Mesodermal cell (in vitro differentiated cells): Measurements from ENCODE around the gene KDM1A.
A peak's percentile ranks its signal among the peaks of the same experiment; 100 is the strongest.

Source experiments
- H3K27ac ChIP-seq: 2 replicates; pipeline ENCODE4 v1.7.0; 2013; ENCODE audit warnings: mild to moderate bottlenecking, low read depth, low read length, moderate library complexity; ENCODE audit not compliant: severe bottlenecking
- H3K36me3 ChIP-seq: 2 replicates; pipeline ENCODE4 v1.7.1; 2013; ENCODE audit warnings: mild to moderate bottlenecking, low read length, moderate library complexity; ENCODE audit not compliant: control insufficient read depth, insufficient read depth
- H3K4me1 ChIP-seq: one replicate; pipeline ENCODE4 v1.7.1; 2013; ENCODE audit warnings: mild to moderate bottlenecking, low read length; ENCODE audit not compliant: insufficient read depth, control insufficient read depth, poor library complexity, severe bottlenecking
- H3K4me3 ChIP-seq: 2 replicates; pipeline ENCODE4 v1.7.0; 2013; ENCODE audit warnings: low read length, control low read depth, mild to moderate bottlenecking; ENCODE audit not compliant: insufficient read depth, poor library complexity, severe bottlenecking; ENCODE audit errors: extremely low read depth
- H3K9me3 ChIP-seq: 2 replicates; pipeline ENCODE4 v1.7.1; 2013; ENCODE audit warnings: mild to moderate bottlenecking, low read length, moderate library complexity; ENCODE audit not compliant: control insufficient read depth
- WGBS, 2 experiments: methylation state at CpG; one replicate each; pipeline ENCODE4 v1.1.5; 2013; ENCODE audit warnings: missing lambda C conversion rate in 2 of 2; ENCODE audit not compliant: insufficient coverage in 2 of 2; 5-methylcytosine and 5-hydroxymethylcytosine counted together

The KDM1A gene

DNA sequence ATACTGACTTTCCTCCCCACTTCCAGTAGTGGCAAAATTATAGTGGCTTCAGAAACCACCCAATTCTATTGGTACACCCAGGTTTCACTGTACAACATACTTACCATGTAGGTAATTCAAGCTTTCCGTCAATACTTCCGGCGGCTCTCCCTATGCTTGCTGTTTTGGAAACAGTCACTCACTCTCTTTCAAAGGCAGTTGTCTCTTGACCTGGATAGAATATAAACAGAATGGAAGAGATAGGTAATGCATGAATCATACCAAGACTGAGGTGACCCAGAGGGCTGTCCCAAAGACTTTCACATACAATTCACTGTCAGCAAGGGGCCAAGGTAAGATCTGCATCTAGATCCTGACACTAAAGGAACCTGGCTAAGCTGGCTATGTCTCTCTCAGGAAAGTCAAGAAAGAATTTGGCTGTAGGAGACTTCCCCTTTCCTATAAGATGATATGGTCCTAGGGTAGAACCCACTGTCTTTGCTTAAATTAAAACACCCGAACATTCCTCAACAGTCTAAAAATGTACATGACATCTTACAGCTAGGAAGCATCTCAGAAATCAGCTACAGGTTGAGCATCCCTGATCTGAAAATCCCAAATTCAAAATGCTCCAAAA lies 89.8 kb downstream of the KDM1A start:
- 95% methylated on average over 4 of the region's 4 CpGs; no CpG with 5 or more reads in 1 of the 2 experiments for WGBS, 2 experiments
- Histone ChIP-seq H3K9me3 (no peaks in the 10 kb centered on the region), H3K4me1 (peaks cover 37% of the 10 kb centered on the region), H3K4me3 (no peak overlapping the region), H3K27ac (no peak overlapping the region), H3K36me3 (peaks cover 61% of the 10 kb centered on the region)

DNA sequence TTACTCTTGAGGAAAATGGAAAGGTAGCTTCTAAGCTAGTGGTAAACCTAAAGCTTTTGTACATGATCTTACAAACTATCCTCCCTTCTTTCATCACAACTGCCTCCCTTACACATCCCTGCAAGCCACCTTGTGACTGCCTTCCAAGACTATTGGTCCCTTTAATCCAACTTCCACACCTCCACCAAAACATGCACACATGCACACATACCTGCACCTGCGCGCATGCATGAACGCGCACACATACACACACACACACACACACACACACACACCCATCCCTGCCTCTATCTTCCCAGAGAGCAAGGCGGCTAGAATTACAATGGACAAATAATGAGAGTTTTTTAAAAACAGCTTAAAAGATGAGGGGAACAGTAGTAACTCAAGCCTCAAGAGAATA lies 91.1 kb downstream of the KDM1A start:
- Histone ChIP-seq H3K36me3 (peaks cover 48% of the 10 kb centered on the region), H3K27ac (no peak overlapping the region), H3K4me3 (no peak overlapping the region), H3K4me1 (peaks cover 50% of the 10 kb centered on the region), H3K9me3 (no peaks in the 10 kb centered on the region)
- no CpG with 5 or more reads among the region's 5 CpGs for WGBS, 2 experiments

DNA sequence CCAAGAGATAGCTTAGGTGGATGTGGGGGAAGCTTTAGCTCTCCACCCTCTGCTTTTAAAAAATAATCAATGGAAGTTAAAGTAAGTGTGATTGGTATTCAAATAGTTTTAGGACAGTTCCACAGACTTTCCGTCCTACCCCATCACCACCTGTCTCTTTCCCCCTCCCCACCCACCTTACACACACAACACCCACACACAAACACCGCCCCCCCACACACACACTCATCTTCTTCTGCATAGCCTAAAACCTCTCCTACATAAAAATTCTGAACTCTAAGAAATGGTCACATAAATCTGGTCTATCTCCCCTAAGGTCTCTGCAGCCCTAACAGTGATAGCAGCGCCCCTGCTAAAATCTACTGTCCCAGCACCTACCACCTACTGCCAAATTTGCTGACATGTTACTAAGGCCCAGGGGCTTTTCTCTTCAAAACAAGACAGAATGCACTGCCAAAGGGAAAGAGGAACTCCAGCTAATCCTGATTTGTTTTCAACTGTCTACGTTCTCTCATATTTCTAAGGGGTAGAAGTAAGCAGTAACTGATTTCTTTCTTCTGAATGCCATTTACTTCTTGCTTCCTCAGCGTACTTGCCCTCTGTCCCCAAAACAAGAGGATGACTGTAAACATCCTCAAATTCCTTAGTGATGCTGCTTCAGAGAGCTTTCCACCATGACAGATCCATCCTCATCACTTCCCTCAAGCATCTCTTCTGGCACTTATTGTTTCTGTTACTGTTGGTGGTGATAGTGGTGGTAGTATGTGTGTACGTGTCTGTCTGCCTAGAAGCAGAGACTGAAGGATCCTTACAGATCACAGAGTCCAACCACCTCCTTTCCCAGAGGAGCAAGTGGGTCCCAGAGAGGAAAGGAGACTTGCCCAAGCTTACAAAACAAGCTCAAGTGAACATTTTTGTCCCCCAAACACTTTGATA lies 92.6 kb downstream of the KDM1A start:
- Histone ChIP-seq H3K4me1 (peaks cover 54% of the 10 kb centered on the region), H3K9me3 (no peaks in the 10 kb centered on the region), H3K4me3 (no peak overlapping the region), H3K27ac (peak overlapping the region; percentile 30), H3K36me3 (peaks cover 34% of the 10 kb centered on the region)
- 88 to 96% methylated on average over 4 of the region's 6 CpGs for WGBS, 2 experiments

DNA sequence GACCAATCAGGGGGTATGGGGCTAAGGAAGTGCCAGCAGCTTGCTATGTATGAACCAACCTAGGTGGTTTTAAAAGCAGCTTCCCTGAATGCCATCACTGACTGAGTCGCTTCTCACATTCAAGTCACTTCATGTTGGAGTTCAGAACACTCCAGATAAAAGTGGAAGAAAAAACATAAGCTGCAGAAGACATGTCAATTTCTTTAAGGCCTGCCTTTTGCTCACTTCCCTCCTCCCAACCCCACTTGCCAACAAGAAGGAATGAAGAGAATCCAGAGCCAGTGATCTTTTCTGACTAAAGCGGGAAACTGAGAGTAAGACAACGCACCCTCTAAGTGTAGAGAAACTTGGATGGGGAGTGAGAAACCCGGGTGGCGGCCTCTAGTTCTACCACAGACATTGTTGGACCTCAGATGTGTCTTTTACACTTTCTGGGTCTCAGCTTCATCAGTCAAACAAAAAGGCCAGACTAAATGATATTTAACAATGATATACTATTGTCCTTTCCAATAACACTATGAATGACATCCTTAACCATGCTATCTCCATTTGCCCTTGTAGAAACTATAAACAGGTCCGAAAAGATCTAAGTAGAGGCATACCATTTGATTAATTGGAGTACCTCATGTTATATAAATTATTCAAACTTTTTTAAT lies 95.3 kb downstream of the KDM1A start:
- Histone ChIP-seq H3K36me3 (peaks cover 7% of the 10 kb centered on the region), H3K27ac (peak overlapping the region; percentile 45), H3K9me3 (no peaks in the 10 kb centered on the region), H3K4me1 (peaks cover 48% of the 10 kb centered on the region), H3K4me3 (no peak overlapping the region)
- 85 to 87% methylated on average over 3 to 4 of the region's 6 CpGs for WGBS, 2 experiments

DNA sequence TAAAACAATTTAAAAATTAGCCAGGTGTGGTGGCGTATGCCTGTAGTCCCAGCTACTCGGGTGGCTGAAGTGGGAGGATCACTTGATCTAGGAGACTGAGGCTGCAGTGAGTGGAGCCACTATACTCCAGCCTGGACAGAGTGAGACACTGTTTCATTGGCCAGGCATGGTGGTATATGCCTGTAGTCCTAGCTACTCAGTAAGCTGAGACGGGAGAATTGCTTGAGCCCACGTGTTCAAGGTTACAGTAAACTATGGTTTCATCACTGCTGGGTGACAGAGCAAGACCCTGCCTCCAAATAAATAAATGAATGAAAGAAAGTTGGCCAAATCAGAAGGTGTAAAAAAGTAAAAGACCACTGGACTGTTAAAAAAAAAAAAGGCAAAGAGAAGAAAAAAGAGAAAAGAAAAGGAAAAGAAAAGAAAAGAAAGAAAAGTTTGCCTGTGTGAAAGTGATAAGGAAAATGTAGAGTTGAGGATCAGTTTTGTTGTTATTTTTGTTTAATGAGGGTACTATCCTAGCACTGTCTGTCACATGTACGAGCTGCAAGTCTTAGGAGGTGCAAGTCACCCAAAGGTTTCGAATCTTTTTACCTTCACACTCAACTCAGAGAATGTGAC lies 97.1 kb downstream of the KDM1A start:
- no peaks in the 10 kb centered on the region for H3K9me3 ChIP-seq
- H3K27ac ChIP-seq, result no peak overlapping the region
- 89 to 92% methylated on average over 5 to 6 of the region's 6 CpGs for WGBS, 2 experiments
- no peaks in the 10 kb centered on the region for H3K36me3 ChIP-seq
- peaks cover 48% of the 10 kb centered on the region for H3K4me1 ChIP-seq
- no peak overlapping the region for H3K4me3 ChIP-seq

DNA sequence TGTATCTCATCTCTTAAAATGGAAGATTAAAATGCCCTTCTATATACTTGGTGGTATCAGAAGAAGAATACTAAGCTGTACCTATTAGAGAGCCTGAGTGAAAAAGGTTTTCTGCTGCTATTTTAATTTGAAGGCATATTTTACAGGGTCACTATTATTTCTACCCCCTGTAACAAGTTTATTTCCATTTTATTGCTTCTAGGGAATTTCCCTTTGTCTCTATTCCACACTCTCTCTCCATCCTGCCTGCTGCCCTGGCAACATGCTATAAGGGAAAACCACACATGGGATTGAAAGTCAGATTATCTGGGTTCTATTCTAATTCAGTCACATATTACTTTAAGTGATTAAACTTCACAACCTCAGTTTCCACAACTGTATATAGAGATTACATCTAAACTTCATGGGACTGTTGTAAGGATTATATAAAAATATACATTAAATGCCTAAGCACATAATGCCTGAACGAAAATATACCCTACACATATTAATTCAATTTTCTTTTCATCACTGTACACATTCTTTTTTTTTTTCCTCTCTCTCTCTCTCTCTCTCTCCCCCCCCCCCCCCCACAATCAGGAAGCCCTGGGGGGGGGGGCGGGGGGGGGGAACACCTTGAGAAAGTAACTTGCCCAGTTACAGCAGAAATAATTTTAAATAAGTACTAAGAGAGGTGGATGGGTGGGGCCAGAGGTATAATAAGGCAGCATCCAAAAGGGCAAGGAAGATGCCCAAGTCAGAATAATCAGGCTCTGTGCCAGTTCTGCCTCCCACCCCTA lies 97.8 kb downstream of the KDM1A start:
- peaks cover 41% of the 10 kb centered on the region for H3K4me1 ChIP-seq
- H3K27ac ChIP-seq, result no peak overlapping the region
- H3K9me3 ChIP-seq, result no peaks in the 10 kb centered on the region
- H3K36me3 ChIP-seq, result no peaks in the 10 kb centered on the region
- H3K4me3 ChIP-seq, result no peak overlapping the region
- no CpG with 5 or more reads among the region's 2 CpGs for WGBS, 2 experiments

DNA sequence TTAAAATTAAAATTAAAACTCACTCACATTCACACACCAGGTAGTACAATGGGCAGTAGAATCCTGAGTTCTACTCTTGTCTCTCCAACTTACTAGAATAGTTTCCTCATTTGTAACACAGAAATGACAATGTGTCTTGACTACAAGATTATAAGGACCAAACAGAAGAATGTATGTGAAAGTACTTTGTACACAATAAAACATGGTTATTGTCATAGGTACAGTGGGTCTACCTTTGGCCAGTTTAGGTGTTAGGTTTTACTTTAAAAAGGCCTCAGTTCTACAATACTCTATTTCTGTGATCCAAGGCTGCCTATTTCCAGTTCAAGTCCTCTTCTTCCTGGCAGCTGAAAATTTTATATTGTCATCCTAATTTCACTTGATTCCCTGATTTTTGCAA lies 99.1 kb downstream of the KDM1A start:
- no peak overlapping the region for H3K27ac ChIP-seq
- H3K36me3 ChIP-seq, result no peaks in the 10 kb centered on the region
- H3K9me3 ChIP-seq, result no peaks in the 10 kb centered on the region
- no peak overlapping the region for H3K4me3 ChIP-seq
- H3K4me1 ChIP-seq, result peaks cover 36% of the 10 kb centered on the region

DNA sequence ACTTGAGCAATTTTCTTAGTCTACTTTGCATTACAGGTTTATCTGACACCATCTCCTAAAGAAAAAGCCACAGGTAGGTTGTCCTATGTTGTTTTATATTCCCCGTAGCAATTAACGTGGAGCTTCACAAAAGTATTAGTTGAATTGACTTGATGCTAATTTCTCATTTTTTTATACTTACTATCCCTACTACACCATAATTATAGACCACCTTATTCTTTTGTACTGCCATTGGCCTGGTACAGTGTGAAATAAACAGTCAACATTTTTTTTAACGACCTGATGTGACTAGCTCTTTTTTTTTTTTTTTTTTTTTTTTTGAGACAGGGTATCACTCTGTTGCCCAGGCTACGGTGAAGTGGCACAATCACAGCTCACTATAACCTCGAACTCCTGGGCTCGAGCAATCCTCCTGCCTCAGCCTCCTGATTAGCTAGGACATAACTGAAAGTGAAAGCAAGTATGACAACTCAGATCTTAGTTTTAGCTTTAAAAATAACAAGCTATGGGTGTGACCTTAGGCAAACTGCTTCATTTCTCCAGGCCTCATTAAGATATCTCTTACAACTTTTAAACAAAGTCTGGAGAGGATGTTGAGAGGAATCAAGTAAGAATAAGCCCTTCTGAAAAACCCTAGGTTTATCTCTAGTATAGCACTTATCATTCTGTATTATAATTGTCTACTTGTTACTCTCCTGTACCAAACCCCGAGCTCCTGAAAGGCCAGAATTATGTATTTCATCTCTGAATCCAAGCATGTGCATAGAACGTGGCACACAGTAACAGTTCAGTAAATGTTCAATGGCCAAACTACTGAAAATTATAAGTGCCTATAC lies 99.9 kb downstream of the KDM1A start:
- Histone ChIP-seq H3K9me3 (no peaks in the 10 kb centered on the region), H3K4me1 (peaks cover 30% of the 10 kb centered on the region), H3K4me3 (no peak overlapping the region), H3K36me3 (peaks cover under 1% of the 10 kb centered on the region), H3K27ac (no peak overlapping the region)
- WGBS, 2 experiments, result 100% methylated on average over 2 to 3 of the region's 8 CpGs

DNA sequence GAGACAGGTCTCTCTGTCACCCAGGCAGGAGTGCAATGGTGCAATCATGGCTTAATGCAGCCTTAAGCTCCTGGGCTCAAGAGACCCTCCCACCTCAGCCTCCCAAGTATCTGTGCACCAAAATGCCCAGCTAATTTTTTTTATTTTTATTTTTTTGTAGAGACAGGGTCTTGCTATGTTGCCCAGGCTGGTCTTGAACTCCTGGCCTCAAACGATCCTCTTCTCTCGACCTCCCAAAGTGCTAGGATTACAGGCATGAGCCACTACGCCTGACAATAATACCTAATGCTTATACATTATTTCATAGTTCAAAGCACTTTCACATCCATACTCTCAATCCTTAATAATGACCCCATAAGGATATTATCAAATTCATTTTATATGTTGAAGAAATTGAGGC lies 101.1 kb downstream of the KDM1A start:
- Histone ChIP-seq H3K4me1 (peaks cover 19% of the 10 kb centered on the region), H3K4me3 (no peak overlapping the region), H3K36me3 (peaks cover 3% of the 10 kb centered on the region), H3K9me3 (no peaks in the 10 kb centered on the region), H3K27ac (no peak overlapping the region)
- WGBS, 2 experiments, result 97 to 100% methylated on average over 1 to 3 of the region's 3 CpGs
